ENCODE measurements around the gene FZR1. TPM values are rescaled to one million over a fixed set of nuclear protein-coding genes. Genes with fewer than 3 reads are reported as not detected.
A peak's percentile ranks its signal among the peaks of the same experiment; 100 is the strongest.

FZR1 gene
- total and polyA plus RNA-seq, 2 experiments from 2014 or later: 32.3 to 36.5 TPM

- Histone ChIP-seq H3K9me2 (ENCODE audit: insufficient read depth) (no peaks in the 10 kb centered on the region), H3K9ac (no peak overlapping the region), H3K27ac (no peak overlapping the region), H2AFZ (no peak overlapping the region), H3K27me3 (replicated peaks; ENCODE audit: insufficient read depth) (no peaks in the 10 kb centered on the region), H3K4me1 (ENCODE audit: insufficient read depth) (no peaks in the 10 kb centered on the region), H3K36me3 (ENCODE audit: low read depth) (no peaks in the 10 kb centered on the region), H4K20me1 (ENCODE audit: insufficient read depth) (no peaks in the 10 kb centered on the region), H3K79me2 (ENCODE audit: insufficient read depth) (peaks cover 3% of the 10 kb centered on the region; the same call in 1 of the 2 replicates), H3K9me3 (ENCODE audit: low read depth) (no peaks in the 10 kb centered on the region), H3F3A (ENCODE audit: insufficient read depth) (0 out of 2 replicates have a peak, but pooled peaks cover 3% of the 10 kb centered on the region), H3K4me3 (no peak overlapping the region), H3K4me2 (ENCODE audit: unreplicated experiment) (no peak overlapping the region)
- peak; percentile 36 for DNase-seq
- WGBS, 2 experiments (ENCODE audit: low coverage in 1 of 2, low lambda C conversion rate in 2 of 2, missing lambda C conversion rate in 2 of 2): 52 to 55% methylated on average over 10 to 11 of the region's 11 CpGs
- TF ChIP-seq EZH2 (IDR thresholded peaks at IDR 0.05; ENCODE audit: insufficient read depth, poor library complexity, severe bottlenecking) (no peak), EZH2phosphoT487 (IDR thresholded peaks at IDR 0.05; ENCODE audit: insufficient read depth, low read depth) (no peak)
- in situ Hi-C loops (cut with MboI): loop anchor here (5.0 kb wide), 1 partner anchor 143 kb away; no protein-coding TSS in a partner anchor
These were observed 35.5 kb upstream of the FZR1 start for GRCh38 chr19:3470500-3471128.

GRCh38 chr19:3471954-3472655, 34.0 kb upstream of the FZR1 start:
- Histone ChIP-seq H3K27me3 (replicated peaks; ENCODE audit: insufficient read depth) (no peaks in the 10 kb centered on the region), H3K4me1 (ENCODE audit: insufficient read depth) (no peaks in the 10 kb centered on the region), H3K9me2 (ENCODE audit: insufficient read depth) (no peaks in the 10 kb centered on the region), H2AFZ (no peak overlapping the region), H3K27ac (no peak overlapping the region), H3K4me3 (no peak overlapping the region), H4K20me1 (ENCODE audit: insufficient read depth) (no peaks in the 10 kb centered on the region), H3K79me2 (ENCODE audit: insufficient read depth) (no peaks in the 10 kb centered on the region), H3K9ac (no peak overlapping the region; the same call in 1 of the 2 replicates), H3K9me3 (ENCODE audit: low read depth) (no peaks in the 10 kb centered on the region), H3K4me2 (ENCODE audit: unreplicated experiment) (no peak overlapping the region), H3K36me3 (ENCODE audit: low read depth) (no peaks in the 10 kb centered on the region), H3F3A (ENCODE audit: insufficient read depth) (0 out of 2 replicates have a peak, but pooled peaks cover 3% of the 10 kb centered on the region)
- WGBS, 2 experiments (ENCODE audit: low coverage in 1 of 2, low lambda C conversion rate in 2 of 2, missing lambda C conversion rate in 2 of 2): 15 to 16% methylated on average over 18 to 24 of the region's 24 CpGs
- no peak for TF ChIP-seq EZH2 (IDR thresholded peaks at IDR 0.05; ENCODE audit: insufficient read depth, poor library complexity, severe bottlenecking)
- no peak for DNase-seq
- in situ Hi-C loops (cut with MboI): loop anchor here (5.0 kb wide), 1 partner anchor 145 kb away; no protein-coding TSS in a partner anchor

- no peaks in the 10 kb centered on the region for H3K79me2 ChIP-seq (ENCODE audit: insufficient read depth)
- 68 to 74% methylated on average over 8 of the region's 8 CpGs for WGBS, 2 experiments (ENCODE audit: low coverage in 1 of 2, low lambda C conversion rate in 2 of 2, missing lambda C conversion rate in 2 of 2)
- DNase-seq: no peak
- H3K27ac ChIP-seq: no peak overlapping the region
- no peaks in the 10 kb centered on the region for H3K27me3 ChIP-seq (replicated peaks; ENCODE audit: insufficient read depth)
- in situ Hi-C loops (cut with MboI): loop anchor here (5.0 kb wide), 1 partner anchor 147 kb away; no protein-coding TSS in a partner anchor
- no peaks in the 10 kb centered on the region for H3K9me2 ChIP-seq (ENCODE audit: insufficient read depth)
- TF ChIP-seq EZH2 (IDR thresholded peaks at IDR 0.05; ENCODE audit: insufficient read depth, poor library complexity, severe bottlenecking): no peak
- TF ChIP-seq EZH2phosphoT487 (IDR thresholded peaks at IDR 0.05; ENCODE audit: insufficient read depth, low read depth): no peak
- H2AFZ ChIP-seq: no peak overlapping the region
- H3K36me3 ChIP-seq (ENCODE audit: low read depth): no peaks in the 10 kb centered on the region
- H3K9ac ChIP-seq: no peak overlapping the region
- no peaks in the 10 kb centered on the region for H3K4me1 ChIP-seq (ENCODE audit: insufficient read depth)
- H3K4me2 ChIP-seq (ENCODE audit: unreplicated experiment): no peak overlapping the region
- no peaks in the 10 kb centered on the region for H3K9me3 ChIP-seq (ENCODE audit: low read depth)
- H4K20me1 ChIP-seq (ENCODE audit: insufficient read depth): no peaks in the 10 kb centered on the region
- 0 out of 2 replicates have a peak, but pooled peaks cover 3% of the 10 kb centered on the region for H3F3A ChIP-seq (ENCODE audit: insufficient read depth)
- no peak overlapping the region for H3K4me3 ChIP-seq
These were observed 32.1 kb upstream of the FZR1 start for GRCh38 chr19:3474010-3474409.

- H3K9me2 ChIP-seq (ENCODE audit: insufficient read depth): no peaks in the 10 kb centered on the region
- TF ChIP-seq EZH2 (IDR thresholded peaks at IDR 0.05; ENCODE audit: insufficient read depth, poor library complexity, severe bottlenecking): no peak
- no peak for TF ChIP-seq EZH2phosphoT487 (IDR thresholded peaks at IDR 0.05; ENCODE audit: insufficient read depth, low read depth)
- H3K4me1 ChIP-seq (ENCODE audit: insufficient read depth): no peaks in the 10 kb centered on the region
- H3K4me3 ChIP-seq: no peak overlapping the region
- no peaks in the 10 kb centered on the region for H3K27me3 ChIP-seq (replicated peaks; ENCODE audit: insufficient read depth)
- H4K20me1 ChIP-seq (ENCODE audit: insufficient read depth): no peaks in the 10 kb centered on the region
- no peaks in the 10 kb centered on the region for H3K79me2 ChIP-seq (ENCODE audit: insufficient read depth)
- H3K27ac ChIP-seq: no peak overlapping the region
- H3K36me3 ChIP-seq (ENCODE audit: low read depth): no peaks in the 10 kb centered on the region
- no peak for DNase-seq
- no peak overlapping the region for H2AFZ ChIP-seq
- H3K9ac ChIP-seq: no peak overlapping the region
- H3F3A ChIP-seq (ENCODE audit: insufficient read depth): 0 out of 2 replicates have a peak, but pooled peaks cover 3% of the 10 kb centered on the region
- WGBS, 2 experiments (ENCODE audit: low coverage in 1 of 2, low lambda C conversion rate in 2 of 2, missing lambda C conversion rate in 2 of 2): 59 to 61% methylated on average over 2 of the region's 2 CpGs
- no peak overlapping the region for H3K4me2 ChIP-seq (ENCODE audit: unreplicated experiment)
- H3K9me3 ChIP-seq (ENCODE audit: low read depth): no peaks in the 10 kb centered on the region
- in situ Hi-C loops (cut with MboI): loop anchor here (5.0 kb wide), 1 partner anchor 147 kb away; no protein-coding TSS in a partner anchor
These were observed 31.5 kb upstream of the FZR1 start for GRCh38 chr19:3474614-3475013.
